ENCODE data around the gene NTM. TPM values are rescaled to one million over a fixed set of nuclear protein-coding genes. Genes with fewer than 3 reads are reported as not detected.

NTM gene
- total RNA-seq, 1 experiment from 2014 or later: not detected

- POLR2A ChIA-PET: no interaction called here
- CTCF ChIA-PET: no interaction called here
Observed at GRCh38 chr11:131588057-131588456, 217.6 kb downstream of the NTM start.

GRCh38 chr11:131591051-131591461 is 220.6 kb downstream of the NTM start:
- Histone ChIP-seq H3K9me2 (ENCODE audit: insufficient read depth) (no peaks in the 10 kb centered on the region), H3K4me1 (ENCODE audit: control insufficient read depth in 1 of 2, insufficient read depth in 2 of 2, low read length in 2 of 2) (no peaks in the 10 kb centered on the region), H3K27ac (ENCODE audit: low read depth, low read length) (no peak overlapping the region), H2AFZ (ENCODE audit: low read depth, low read length, poor library complexity, severe bottlenecking) (no peak overlapping the region), H3K4me3 (replicated peaks in 1 of 2; ENCODE audit: low read depth in 1 of 2, low read length in 2 of 2) (no peak overlapping the region), H3K9ac (ENCODE audit: low read length) (no peak overlapping the region), H3K36me3 (ENCODE audit: control insufficient read depth in 1 of 2, insufficient read depth in 2 of 2, low read length in 2 of 2) (no peaks in the 10 kb centered on the region), H3K27me3 (ENCODE audit: insufficient read depth, low read length) (no peaks in the 10 kb centered on the region), H4K20me1 (ENCODE audit: insufficient read depth) (no peaks in the 10 kb centered on the region), H3K79me2 (ENCODE audit: insufficient read depth, low read length) (no peaks in the 10 kb centered on the region), H3K9me3 (ENCODE audit: control insufficient read depth in 1 of 2, insufficient read depth in 1 of 2, low read depth in 1 of 2, low read length in 2 of 2) (peaks cover 5 to 13% of the 10 kb centered on the region in 2 experiments; a peak in 2 of 4 replicates), H3K4me2 (ENCODE audit: low read length) (no peak overlapping the region)
- intact Hi-C loops (cut with micrococcal nuclease): no loop called here
- POLR2A ChIA-PET: no interaction called here
- no peak for ATAC-seq
- CTCF ChIA-PET: no interaction called here
- no peak for DNase-seq (ENCODE audit: low read depth, low spot score)
- RAD21 ChIA-PET (ENCODE audit: low non-redundant PET in 1 of 2, low total read pairs in 2 of 2, uncharacterized antibody in 2 of 2, unreplicated experiment in 2 of 2): no interaction called here
- TF ChIP-seq SIN3A (IDR thresholded peaks at IDR 0.05; ENCODE audit: low read depth) (no peak), RAD21 (IDR thresholded peaks at IDR 0.05; ENCODE audit: low read depth) (no peak), ZNF274 (IDR thresholded peaks at IDR 0.05; ENCODE audit: low read depth, low read length) (no peak), FOSL1 (IDR thresholded peaks at IDR 0.05; ENCODE audit: low read depth) (no peak), POLR2AphosphoS5 (IDR thresholded peaks at IDR 0.05; ENCODE audit: low read depth, low read length) (no peak), POLR2A (IDR thresholded peaks at IDR 0.05; ENCODE audit: borderline replicate concordance, extremely low read depth, insufficient read depth, insufficient read length) (no peak), CBX3 (IDR thresholded peaks at IDR 0.05; ENCODE audit: low read depth) (no peak), CTCF (IDR thresholded peaks at IDR 0.05 in 2 of 3, conservative IDR thresholded peaks at IDR 0.05 in 1 of 3; ENCODE audit: borderline replicate concordance in 1 of 3, insufficient read depth in 1 of 3, low read depth in 2 of 3, low read length in 2 of 3) (no peak), TCF7L2 (IDR thresholded peaks at IDR 0.05; ENCODE audit: borderline replicate concordance, extremely low read depth, insufficient read depth, insufficient read length) (no peak), ATF3 (IDR thresholded peaks at IDR 0.05) (no peak), JUND (IDR thresholded peaks at IDR 0.05) (no peak), ZFX (IDR thresholded peaks at IDR 0.05) (no peak), EGR1 (IDR thresholded peaks at IDR 0.05; ENCODE audit: low read depth) (no peak)
- BruUV-seq (replicated peaks): no TSS peak

More at GRCh38 chr11:131588057-131588456, 217.6 kb downstream of the NTM start:
- TF ChIP-seq ZNF274 (IDR thresholded peaks at IDR 0.05; ENCODE audit: low read depth, low read length) (no peak), SP1 (IDR thresholded peaks at IDR 0.05; ENCODE audit: low read depth) (no peak), EZH2 (IDR thresholded peaks at IDR 0.05) (no peak), ZFX (IDR thresholded peaks at IDR 0.05) (no peak), FOSL1 (IDR thresholded peaks at IDR 0.05; ENCODE audit: low read depth) (no peak), CEBPB (IDR thresholded peaks at IDR 0.05; ENCODE audit: low read depth) (no peak), EGR1 (IDR thresholded peaks at IDR 0.05; ENCODE audit: low read depth) (no peak), EZH2phosphoT487 (IDR thresholded peaks at IDR 0.05; ENCODE audit: borderline replicate concordance) (no peak), SRF (IDR thresholded peaks at IDR 0.05; ENCODE audit: low read depth) (no peak), JUND (IDR thresholded peaks at IDR 0.05) (no peak)
- Histone ChIP-seq H3K79me2 (ENCODE audit: insufficient read depth, low read length) (no peaks in the 10 kb centered on the region), H2AFZ (ENCODE audit: low read depth, low read length, poor library complexity, severe bottlenecking) (no peak overlapping the region), H3K4me2 (ENCODE audit: low read length) (no peak overlapping the region), H3K9ac (ENCODE audit: low read length) (no peak overlapping the region), H3K27me3 (ENCODE audit: insufficient read depth, low read length) (no peaks in the 10 kb centered on the region), H3K9me3 (ENCODE audit: control insufficient read depth in 1 of 2, insufficient read depth in 1 of 2, low read depth in 1 of 2, low read length in 2 of 2) (peaks cover 6 to 18% of the 10 kb centered on the region in 2 experiments; a peak in 1 of 4 replicates), H4K20me1 (ENCODE audit: insufficient read depth) (no peaks in the 10 kb centered on the region), H3K4me1 (ENCODE audit: control insufficient read depth in 1 of 2, insufficient read depth in 2 of 2, low read length in 2 of 2) (no peaks in the 10 kb centered on the region), H3K9me2 (ENCODE audit: insufficient read depth) (no peaks in the 10 kb centered on the region), H3K36me3 (ENCODE audit: control insufficient read depth in 1 of 2, insufficient read depth in 2 of 2, low read length in 2 of 2) (no peaks in the 10 kb centered on the region), H3K27ac (ENCODE audit: low read depth, low read length) (no peak overlapping the region), H3K4me3 (replicated peaks in 1 of 2; ENCODE audit: low read depth in 1 of 2, low read length in 2 of 2) (no peak overlapping the region)
- no peak for DNase-seq (ENCODE audit: low read depth, low spot score)
- ATAC-seq: no peak
- intact Hi-C loops (cut with micrococcal nuclease): no loop called here
- RAD21 ChIA-PET (ENCODE audit: low non-redundant PET in 1 of 2, low total read pairs in 2 of 2, uncharacterized antibody in 2 of 2, unreplicated experiment in 2 of 2): no interaction called here
- BruUV-seq (replicated peaks): no TSS peak

All from HCT116 (cell line).